Mucosa of stomach (tissue), 1 donor: ENCODE data around the gene AFG3L2.
A peak's percentile ranks its signal among the peaks of the same experiment; 100 is the strongest.

Experiments used
- H3K27me3 ChIP-seq: one replicate; pipeline ENCODE4 v1.7.0; 2013; ENCODE audit warnings: mild to moderate bottlenecking, low read length; ENCODE audit not compliant: control insufficient read depth, insufficient read depth
- H3K36me3 ChIP-seq: one replicate; pipeline ENCODE4 v1.7.0; 2013; ENCODE audit warnings: low read length; ENCODE audit not compliant: control insufficient read depth, insufficient read depth
- H3K4me1 ChIP-seq: one replicate; pipeline ENCODE4 v1.7.0; 2013; ENCODE audit warnings: mild to moderate bottlenecking, low read length; ENCODE audit not compliant: control insufficient read depth, insufficient read depth
- H3K4me3 ChIP-seq: one replicate; pipeline ENCODE4 v1.7.0; 2013; ENCODE audit warnings: low read length
- H3K9ac ChIP-seq: one replicate; pipeline ENCODE4 v1.7.0; 2013; ENCODE audit warnings: mild to moderate bottlenecking, low read length, moderate library complexity
- H3K9me3 ChIP-seq: one replicate; pipeline ENCODE4 v1.7.0; 2013; ENCODE audit warnings: mild to moderate bottlenecking, low read length, moderate library complexity; ENCODE audit not compliant: control insufficient read depth
- donor health status: Pancreatic carcinoma.

AFG3L2 gene

DNA sequence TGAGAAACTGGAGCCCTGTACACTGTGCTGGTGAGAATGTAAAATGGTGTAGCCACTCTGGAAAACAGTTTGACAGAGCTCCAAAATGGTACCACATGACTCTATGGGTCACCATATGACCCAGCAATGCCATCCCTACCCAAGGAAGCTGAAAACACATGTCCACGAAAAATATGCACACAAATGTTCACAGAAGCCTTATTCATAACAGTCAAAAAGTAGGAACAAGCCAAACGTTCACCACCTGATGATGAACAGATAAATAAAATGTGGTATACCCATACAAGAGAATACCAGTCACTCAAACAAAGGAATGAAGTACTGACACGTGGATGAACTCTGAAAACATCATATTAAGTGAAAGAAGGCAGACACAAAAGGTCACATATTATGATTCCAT lies 4.6 kb downstream of the AFG3L2 start:
- no peaks in the 10 kb centered on the region for H3K9me3 ChIP-seq
- peaks cover 50% of the 10 kb centered on the region for H3K4me1 ChIP-seq

DNA sequence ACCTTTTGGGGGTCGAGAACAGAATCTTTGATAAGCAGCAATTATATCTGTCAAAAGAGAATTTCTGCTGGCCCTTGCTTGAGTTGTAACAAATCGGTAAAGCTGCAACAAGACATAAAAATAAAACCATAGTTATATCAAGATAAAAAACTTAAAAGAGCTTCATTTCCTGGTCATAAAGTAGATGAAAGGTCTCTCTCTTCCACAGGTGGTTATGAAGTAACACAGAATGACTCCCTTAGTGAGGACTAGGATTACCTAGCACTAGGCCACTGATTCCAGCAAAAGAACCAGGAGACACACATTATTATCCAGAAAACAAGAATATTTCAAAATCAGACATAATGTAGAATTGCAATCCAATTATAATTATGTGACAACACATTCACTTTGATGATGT lies 5.4 kb downstream of the AFG3L2 start:
- H3K4me1 ChIP-seq, result peaks cover 50% of the 10 kb centered on the region
- H3K27me3 ChIP-seq, result no peaks in the 10 kb centered on the region
- H3K4me3 ChIP-seq, result no peak overlapping the region

More for the DNA sequence above, 4.6 kb downstream of the AFG3L2 start:
- Histone ChIP-seq H3K36me3 (no peaks in the 10 kb centered on the region), H3K27me3 (no peaks in the 10 kb centered on the region), H3K4me3 (no peak overlapping the region), H3K9ac (no peak overlapping the region)

DNA sequence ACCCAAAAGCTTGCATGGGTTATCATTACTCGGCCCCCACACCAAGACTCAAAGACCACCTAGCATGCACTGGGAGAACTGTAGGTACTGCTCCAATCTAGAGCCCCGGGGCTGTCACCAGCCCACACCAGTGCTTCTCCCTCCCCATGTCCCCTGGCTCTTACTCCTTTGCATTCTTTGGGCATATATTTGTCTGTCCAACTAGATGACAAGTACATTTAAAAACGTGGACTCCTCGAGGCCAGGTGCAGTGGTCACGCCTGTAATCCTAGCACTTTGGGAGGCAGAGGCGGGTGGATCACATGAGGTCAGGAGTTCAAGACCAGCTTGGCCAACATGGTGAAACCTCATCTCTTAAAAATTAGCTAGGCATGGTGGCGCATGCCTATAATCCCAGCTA lies 7.8 kb downstream of the AFG3L2 start:
- Histone ChIP-seq H3K27me3 (no peaks in the 10 kb centered on the region), H3K36me3 (no peaks in the 10 kb centered on the region), H3K9ac (no peak overlapping the region), H3K4me3 (no peak overlapping the region), H3K9me3 (no peaks in the 10 kb centered on the region), H3K4me1 (peaks cover 30% of the 10 kb centered on the region)

More for the DNA sequence above, 5.4 kb downstream of the AFG3L2 start:
- Histone ChIP-seq H3K9me3 (no peaks in the 10 kb centered on the region), H3K36me3 (no peaks in the 10 kb centered on the region), H3K9ac (peak overlapping the region; percentile 4)

DNA sequence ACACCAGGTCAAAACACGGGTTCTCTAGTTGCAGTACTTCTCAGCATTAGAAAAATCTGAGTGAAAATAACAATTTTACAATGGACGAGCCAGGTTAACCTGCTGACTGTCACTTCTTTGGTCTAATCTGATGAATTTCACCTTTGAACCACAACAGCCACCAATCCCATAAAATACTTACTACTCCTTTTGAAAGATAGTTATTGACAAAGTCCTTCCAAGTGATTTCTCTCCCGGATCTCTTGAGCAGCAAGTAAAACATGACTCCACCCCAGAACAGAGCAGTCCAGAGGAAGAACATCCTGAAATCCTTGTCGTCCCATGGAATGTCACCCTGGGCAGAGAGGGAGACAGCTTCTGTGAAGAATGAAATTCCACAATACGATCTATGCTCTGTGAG lies 10.2 kb downstream of the AFG3L2 start:
- Histone ChIP-seq H3K9me3 (no peaks in the 10 kb centered on the region), H3K36me3 (peaks cover 4% of the 10 kb centered on the region), H3K9ac (no peak overlapping the region), H3K4me3 (no peak overlapping the region), H3K27me3 (no peaks in the 10 kb centered on the region), H3K4me1 (peaks cover 9% of the 10 kb centered on the region)

DNA sequence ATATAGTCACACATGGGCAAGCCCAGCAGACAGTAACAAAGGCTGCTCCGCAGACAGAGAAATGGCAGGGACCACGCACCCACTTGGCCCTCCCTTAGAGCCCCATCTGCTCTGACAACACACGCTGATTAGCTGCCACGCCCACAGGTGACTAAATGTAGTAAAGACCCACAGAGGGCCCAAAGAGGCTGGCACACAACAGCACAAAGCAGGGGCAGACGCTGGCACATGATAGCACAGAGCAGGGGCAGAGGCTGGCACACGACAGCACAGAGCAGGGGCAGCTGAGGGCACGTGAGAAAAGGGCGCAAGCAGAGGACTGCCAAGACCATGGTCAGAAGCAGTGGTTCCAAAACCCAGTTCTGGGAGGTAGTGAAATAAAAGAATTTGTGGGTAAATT lies 10.6 kb downstream of the AFG3L2 start:
- Histone ChIP-seq H3K27me3 (no peaks in the 10 kb centered on the region), H3K4me1 (peaks cover 5% of the 10 kb centered on the region), H3K9ac (no peak overlapping the region), H3K36me3 (peaks cover 4% of the 10 kb centered on the region), H3K4me3 (no peak overlapping the region), H3K9me3 (no peaks in the 10 kb centered on the region)

DNA sequence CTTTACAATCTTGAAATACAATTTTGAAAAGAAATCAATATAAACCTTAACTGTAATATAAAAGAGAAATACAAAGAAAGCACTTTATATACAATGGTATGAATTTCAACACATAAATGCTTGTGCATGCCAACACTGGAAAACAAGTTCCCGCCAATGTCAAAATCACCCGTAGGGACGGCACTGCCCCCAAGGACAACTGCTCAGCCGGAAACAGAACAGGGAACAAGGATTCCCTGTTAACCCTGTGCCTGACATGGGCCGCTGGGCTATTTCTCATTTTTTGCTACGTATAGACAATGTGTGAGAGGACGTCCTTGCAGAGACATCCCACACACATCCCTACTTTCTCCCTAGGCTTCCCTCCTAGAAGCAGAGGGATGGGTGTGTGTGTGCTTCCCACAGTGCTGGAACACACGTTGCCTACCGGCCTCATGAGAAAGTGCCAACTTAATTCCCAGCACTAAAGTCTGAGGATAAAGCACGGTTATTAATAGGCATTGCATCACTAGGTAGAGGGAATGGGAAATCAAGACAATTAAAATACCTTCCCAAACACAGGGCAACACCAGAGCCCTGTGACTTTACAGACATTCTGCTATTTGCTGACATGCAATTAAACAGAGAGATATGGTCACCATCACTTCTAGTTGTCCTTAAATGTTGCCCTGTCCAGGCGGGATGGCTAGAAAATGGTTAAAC lies 14.4 kb downstream of the AFG3L2 start:
- H3K4me3 ChIP-seq, result no peak overlapping the region

DNA sequence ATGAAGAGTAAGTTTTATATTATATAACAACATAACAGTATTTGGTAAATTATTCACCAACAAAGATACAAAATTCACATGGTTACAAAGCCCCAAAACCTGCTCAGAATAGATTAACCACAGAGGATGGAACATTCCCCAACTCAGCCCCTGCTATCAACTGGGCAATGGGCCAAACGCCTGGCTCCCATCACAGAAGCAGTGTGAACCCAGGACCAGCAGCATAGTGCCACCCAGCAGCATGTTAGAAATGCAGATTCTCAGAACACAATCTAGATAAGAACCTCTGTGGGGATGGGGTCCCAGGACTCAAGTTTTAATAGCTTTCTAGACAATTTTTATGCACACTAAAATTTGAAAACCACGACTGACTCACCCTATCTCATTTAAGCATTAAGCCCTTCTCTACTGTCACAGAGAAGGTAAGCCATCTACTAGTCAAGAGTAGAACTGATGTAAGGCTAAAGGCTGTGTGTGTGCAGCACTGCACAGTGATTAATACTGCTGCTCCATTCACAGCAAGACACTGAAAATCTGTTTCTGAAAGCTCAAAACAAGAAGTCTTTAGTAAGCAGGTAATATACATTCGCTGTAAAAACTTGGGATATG lies 15.2 kb downstream of the AFG3L2 start:
- H3K36me3 ChIP-seq, result peaks cover 10% of the 10 kb centered on the region

More for the DNA sequence above, 14.4 kb downstream of the AFG3L2 start:
- H3K36me3 ChIP-seq, result peaks cover 10% of the 10 kb centered on the region
- H3K4me1 ChIP-seq, result peaks cover 11% of the 10 kb centered on the region
- no peak overlapping the region for H3K9ac ChIP-seq
- no peaks in the 10 kb centered on the region for H3K27me3 ChIP-seq
- no peaks in the 10 kb centered on the region for H3K9me3 ChIP-seq

DNA sequence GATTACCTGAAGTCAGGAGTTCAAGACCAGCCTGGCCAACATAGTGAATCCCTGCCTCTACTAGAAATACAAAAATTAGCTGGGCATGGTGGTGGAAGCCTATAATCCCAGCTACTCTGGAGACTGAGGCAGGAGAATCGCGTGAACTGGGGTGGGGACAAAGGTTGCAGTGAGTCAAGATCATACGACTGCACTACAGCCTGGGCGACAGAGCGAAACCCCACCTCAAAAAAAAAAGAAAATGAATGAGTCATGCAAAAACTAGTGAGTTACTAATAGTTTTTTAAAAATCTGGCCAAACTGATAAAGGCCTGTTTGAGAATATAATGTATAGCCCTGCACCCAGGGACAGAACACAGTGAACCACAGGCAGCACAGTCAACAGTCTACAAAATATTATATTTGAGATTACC lies 17.5 kb downstream of the AFG3L2 start:
- peaks cover 10% of the 10 kb centered on the region for H3K36me3 ChIP-seq
- no peak overlapping the region for H3K9ac ChIP-seq
- no peaks in the 10 kb centered on the region for H3K9me3 ChIP-seq
- H3K4me1 ChIP-seq, result peaks cover 11% of the 10 kb centered on the region
- no peaks in the 10 kb centered on the region for H3K27me3 ChIP-seq
- H3K4me3 ChIP-seq, result no peak overlapping the region

More for the DNA sequence above, 15.2 kb downstream of the AFG3L2 start:
- H3K9me3 ChIP-seq, result no peaks in the 10 kb centered on the region
- H3K27me3 ChIP-seq, result no peaks in the 10 kb centered on the region
- peaks cover 11% of the 10 kb centered on the region for H3K4me1 ChIP-seq
- no peak overlapping the region for H3K9ac ChIP-seq
- no peak overlapping the region for H3K4me3 ChIP-seq

DNA sequence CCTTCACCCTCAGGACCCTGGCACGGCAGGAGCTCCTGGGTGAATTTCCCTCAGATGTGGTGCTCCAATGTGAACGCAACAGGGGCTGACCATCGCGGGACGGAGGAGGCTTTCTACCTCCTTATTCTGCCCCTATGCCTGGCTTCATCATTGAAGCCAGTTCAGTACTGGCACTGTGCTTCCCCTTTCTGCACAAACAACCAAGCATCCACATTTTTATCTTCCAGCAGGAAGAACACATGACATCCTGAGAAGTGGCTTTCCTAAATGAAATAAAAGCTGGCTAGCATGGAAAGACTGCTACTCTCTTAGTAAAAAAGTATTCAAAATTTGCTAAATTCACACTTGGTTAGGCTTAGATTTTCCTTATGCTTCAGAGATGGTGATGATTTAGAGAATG lies 24.8 kb downstream of the AFG3L2 start:
- no peaks in the 10 kb centered on the region for H3K27me3 ChIP-seq
- no peaks in the 10 kb centered on the region for H3K36me3 ChIP-seq

DNA sequence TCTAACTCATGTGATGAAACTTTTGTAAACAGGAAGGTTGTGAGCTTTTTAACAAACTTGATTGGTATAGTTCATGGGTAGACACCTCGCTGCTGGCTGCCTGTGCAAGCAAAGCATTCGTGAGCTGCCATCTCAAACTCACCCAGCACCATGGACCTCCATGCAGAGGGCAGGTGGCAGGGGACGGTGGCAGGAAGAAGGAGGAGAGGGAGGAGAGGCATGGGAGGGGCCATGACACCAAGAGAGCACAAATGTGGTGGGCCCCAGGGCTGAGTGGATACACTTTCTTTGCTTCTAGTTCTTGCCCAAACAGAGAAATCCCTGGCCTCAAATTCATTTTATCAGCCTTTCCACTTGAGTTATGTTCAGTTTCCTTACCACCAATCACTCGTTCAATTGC lies 29.1 kb downstream of the AFG3L2 start:
- Histone ChIP-seq H3K4me1 (no peaks in the 10 kb centered on the region), H3K9ac (no peak overlapping the region), H3K9me3 (no peaks in the 10 kb centered on the region), H3K4me3 (no peak overlapping the region), H3K27me3 (no peaks in the 10 kb centered on the region), H3K36me3 (peaks cover 12% of the 10 kb centered on the region)

More for the DNA sequence above, 24.8 kb downstream of the AFG3L2 start:
- Histone ChIP-seq H3K9ac (no peak overlapping the region), H3K9me3 (no peaks in the 10 kb centered on the region), H3K4me3 (no peak overlapping the region), H3K4me1 (no peaks in the 10 kb centered on the region)

DNA sequence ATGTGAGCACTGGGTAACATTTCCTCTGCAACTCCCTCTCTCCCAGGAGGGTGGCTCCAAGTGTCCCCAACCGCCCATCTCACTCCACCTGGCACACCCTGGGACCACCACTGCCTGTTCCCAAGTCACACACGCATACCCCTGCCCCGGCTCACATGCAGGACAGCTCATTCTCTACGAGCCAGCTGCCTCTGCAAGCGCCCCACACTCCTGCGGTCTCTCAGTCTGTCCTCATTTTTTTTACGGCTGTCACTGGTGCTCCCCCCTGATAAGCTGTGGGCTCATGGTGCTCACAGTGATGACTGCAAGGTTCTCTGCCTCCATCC lies 30.8 kb downstream of the AFG3L2 start:
- H3K4me3 ChIP-seq, result no peak overlapping the region
- H3K27me3 ChIP-seq, result no peaks in the 10 kb centered on the region
- peaks cover 12% of the 10 kb centered on the region for H3K36me3 ChIP-seq
- no peaks in the 10 kb centered on the region for H3K4me1 ChIP-seq
- no peaks in the 10 kb centered on the region for H3K9me3 ChIP-seq
- no peak overlapping the region for H3K9ac ChIP-seq

DNA sequence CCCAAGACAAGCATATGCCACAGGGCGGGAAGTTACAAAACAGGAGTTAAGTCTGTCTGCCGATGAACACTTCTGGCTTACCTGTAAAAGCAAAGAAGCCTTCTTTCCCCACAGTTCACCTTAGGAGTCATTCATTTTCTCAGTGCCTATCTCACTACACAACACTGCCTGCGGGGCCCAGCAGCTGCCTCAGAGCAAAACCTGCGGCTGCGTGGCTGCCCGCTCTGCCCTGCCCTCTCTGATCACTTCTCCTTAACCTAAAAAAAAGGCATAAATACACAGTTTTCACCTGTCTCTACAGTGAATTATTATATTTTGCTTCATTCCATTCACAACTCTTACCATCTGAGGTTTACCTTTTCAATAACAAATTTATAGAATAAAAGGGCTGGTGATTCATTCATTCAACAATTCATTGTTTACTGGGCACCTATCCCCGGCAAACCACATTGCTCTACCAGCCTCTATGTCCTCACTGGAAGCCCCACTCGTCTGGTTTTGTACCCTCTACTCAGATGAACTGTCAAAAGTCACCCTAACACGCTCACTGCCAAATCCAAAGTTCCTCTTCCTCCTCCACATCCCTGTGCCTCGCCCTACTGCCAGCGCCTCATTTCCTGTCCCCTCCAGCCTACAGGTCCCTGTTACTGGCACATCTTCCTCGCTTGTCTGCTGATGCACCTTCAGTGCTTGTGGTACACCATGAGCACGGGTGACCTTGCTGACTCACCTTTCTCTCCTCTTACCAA lies 31.4 kb downstream of the AFG3L2 start:
- H3K36me3 ChIP-seq, result peaks cover 12% of the 10 kb centered on the region
- no peaks in the 10 kb centered on the region for H3K27me3 ChIP-seq
- H3K9ac ChIP-seq, result no peak overlapping the region
- no peak overlapping the region for H3K4me3 ChIP-seq
- no peaks in the 10 kb centered on the region for H3K4me1 ChIP-seq
- no peaks in the 10 kb centered on the region for H3K9me3 ChIP-seq
